Activated T-cell treated with anti-CD3 and anti-CD28 coated beads, Interleukin-2, amount 50 U/mL, for 4 hours (primary cell): ENCODE measurements around the gene NAT14. TPM values are rescaled to one million over a fixed set of nuclear protein-coding genes. Genes with fewer than 3 reads are reported as not detected.
"Not testable (repeated sequence)": the region's sequence is repeated elsewhere in the genome, so short reads cannot be mapped to it uniquely, and the experiment has no call there.

Experiments
- ATAC-seq, 2 donors: fragments of 200-7000 bp; cut with Tn5 transposase; one replicate each; pipeline ENCODE4 v1.10.0; 2021
- DNase-seq: peaks from one replicate; pipeline ENCODE4 v3.0.0-alpha.2; 2020
- H3K27me3 Mint-ChIP-seq: one replicate; pipeline ENCODE4 v1.8.0; 2021; ENCODE audit warnings: low read depth, mixed read lengths
- H3K36me3 Mint-ChIP-seq: one replicate; pipeline ENCODE4 v1.8.0; 2022; ENCODE audit warnings: mixed read lengths; ENCODE audit not compliant: insufficient read depth
- H3K4me1 Mint-ChIP-seq: one replicate; pipeline ENCODE4 v1.8.0; 2021; ENCODE audit warnings: low read depth, mixed read lengths
- H3K4me3 Mint-ChIP-seq: one replicate; pipeline ENCODE4 v1.8.0; 2021; ENCODE audit warnings: mild to moderate bottlenecking, moderate library complexity, mixed read lengths
- H3K9me3 Mint-ChIP-seq: one replicate; pipeline ENCODE4 v1.8.0; 2021; ENCODE audit warnings: mixed read lengths
- total RNA-seq, 3 donors: library from RNA; stranded (reverse); gene quantifications; one replicate each; pipeline ENCODE4 v1.2.1, GENCODE V29; 2021

Gene NAT14
- total RNA-seq, 3 donors from 2014 or later: 16.0 to 23.4 (median 17.6) TPM

DNA sequence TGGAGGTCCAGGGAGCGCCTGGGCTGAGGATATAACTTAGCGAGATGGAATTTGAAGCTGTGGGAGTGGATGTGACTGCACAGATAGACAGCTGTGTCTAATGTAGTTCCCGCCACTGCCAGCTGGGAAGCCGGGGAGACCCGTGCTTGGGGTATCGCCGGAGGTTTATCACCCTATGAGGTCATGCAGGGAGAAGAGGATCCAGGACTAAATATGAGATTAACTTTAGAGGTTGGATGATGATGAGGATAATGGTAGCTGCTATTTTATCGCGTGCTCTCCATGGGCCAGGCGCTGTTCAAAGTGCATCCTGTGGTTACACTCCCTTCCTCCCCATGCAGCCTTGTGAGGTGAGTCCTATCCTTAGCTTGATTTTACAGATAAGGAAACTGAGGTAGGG is 23.1 kb downstream of the NAT14 start:
- H3K4me3 Mint-ChIP-seq: no peak overlapping the region
- ATAC-seq (no peak), DNase-seq (no peak)
- peaks cover 20% of the 10 kb centered on the region for H3K27me3 Mint-ChIP-seq
- H3K36me3 Mint-ChIP-seq: no peaks in the 10 kb centered on the region
- peaks cover 5% of the 10 kb centered on the region for H3K4me1 Mint-ChIP-seq
- no peaks in the 10 kb centered on the region for H3K9me3 Mint-ChIP-seq

DNA sequence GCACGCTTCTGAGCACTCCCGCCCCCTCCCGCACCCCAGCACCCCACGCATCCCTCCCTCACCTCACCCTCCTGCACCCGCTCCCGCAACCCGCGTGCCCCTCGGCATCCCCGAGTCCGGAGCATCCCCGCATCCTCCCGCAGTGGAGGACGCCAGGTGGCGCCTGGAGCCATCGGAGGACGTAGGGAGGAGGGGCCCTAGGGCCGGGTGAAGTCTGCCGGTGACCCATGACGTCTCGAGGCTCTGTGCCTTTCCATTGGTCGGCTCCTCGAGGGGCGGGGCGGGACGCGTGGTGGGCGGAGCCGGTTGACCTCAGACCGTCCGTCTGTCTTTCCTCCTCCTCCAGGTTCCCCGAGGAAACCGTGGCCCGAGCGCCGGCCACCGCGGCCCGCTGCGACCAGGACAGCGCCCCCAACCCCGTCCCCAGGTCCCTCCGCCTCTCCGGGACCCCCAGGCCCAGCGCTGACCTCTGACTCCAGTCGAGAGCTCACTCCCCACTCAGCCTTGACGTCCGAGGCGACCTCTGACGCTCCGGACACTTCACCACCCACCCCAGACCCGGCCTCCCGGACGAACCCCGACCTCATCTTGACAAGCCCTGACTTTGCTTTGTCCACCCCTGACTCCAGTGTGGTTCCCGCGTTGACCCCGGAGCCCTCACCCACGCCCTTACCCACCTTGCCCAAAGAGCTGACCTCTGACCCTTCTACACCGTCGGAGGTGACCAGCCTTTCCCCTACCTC is 32.1 kb downstream of the NAT14 start:
- DNase-seq (peak; percentile 89), ATAC-seq (peak; percentile 100)
- H3K4me3 Mint-ChIP-seq: peak overlapping the region; percentile 44
- H3K9me3 Mint-ChIP-seq: no peaks in the 10 kb centered on the region
- H3K4me1 Mint-ChIP-seq: peaks cover 5% of the 10 kb centered on the region
- H3K36me3 Mint-ChIP-seq: no peaks in the 10 kb centered on the region
- peaks cover 4% of the 10 kb centered on the region for H3K27me3 Mint-ChIP-seq

GRCh38 chr19:55519451-55520311 is 34.7 kb downstream of the NAT14 start:
- H3K4me1 Mint-ChIP-seq: peaks cover 5% of the 10 kb centered on the region
- ATAC-seq (no peak), DNase-seq (no peak)
- no peak overlapping the region for H3K4me3 Mint-ChIP-seq
- H3K9me3 Mint-ChIP-seq: no peaks in the 10 kb centered on the region
- H3K36me3 Mint-ChIP-seq: no peaks in the 10 kb centered on the region
- H3K27me3 Mint-ChIP-seq: peaks cover 2% of the 10 kb centered on the region

DNA sequence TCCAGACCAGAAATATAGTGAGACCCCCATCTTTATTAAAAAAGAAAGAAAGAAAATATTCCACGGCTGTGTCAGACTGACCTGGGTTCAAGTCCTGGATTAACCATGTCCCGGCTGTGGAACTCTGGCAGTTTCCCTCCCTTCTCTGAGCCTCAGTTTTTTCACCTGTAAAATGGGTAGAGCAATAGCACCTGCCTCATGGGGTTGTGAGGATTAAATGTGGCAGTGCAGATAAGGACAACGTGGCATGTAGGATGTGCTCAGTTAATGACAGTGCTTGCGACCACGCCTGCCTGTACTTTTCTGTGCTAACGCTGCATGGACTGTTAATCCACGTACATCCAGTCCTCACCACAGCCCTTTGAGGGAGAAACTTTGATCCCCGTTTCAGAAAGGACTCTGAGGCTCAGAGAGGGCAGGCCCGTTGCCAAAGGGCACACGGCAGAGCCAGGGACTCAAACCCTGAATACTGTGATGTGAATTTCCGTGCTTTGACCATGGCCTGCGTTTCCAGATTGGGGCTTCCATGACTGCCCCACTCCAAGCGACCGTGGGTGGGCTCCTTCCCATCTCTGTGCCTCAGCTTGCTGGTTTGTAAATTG is 35.8 kb downstream of the NAT14 start:
- no peak overlapping the region for H3K4me3 Mint-ChIP-seq
- peaks cover 2% of the 10 kb centered on the region for H3K27me3 Mint-ChIP-seq
- ATAC-seq (no peak), DNase-seq (no peak)
- H3K4me1 Mint-ChIP-seq: peaks cover 5% of the 10 kb centered on the region
- no peaks in the 10 kb centered on the region for H3K36me3 Mint-ChIP-seq
- no peaks in the 10 kb centered on the region for H3K9me3 Mint-ChIP-seq

- Mint-ChIP-seq H3K27me3 (peaks cover 2% of the 10 kb centered on the region), H3K36me3 (no peaks in the 10 kb centered on the region), H3K4me1 (no peaks in the 10 kb centered on the region), H3K9me3 (no peaks in the 10 kb centered on the region), H3K4me3 (no peak overlapping the region)
- DNase-seq (no peak), ATAC-seq (no peak)
These were observed 40.5 kb downstream of the NAT14 start for GRCh38 chr19:55525289-55526101.

DNA sequence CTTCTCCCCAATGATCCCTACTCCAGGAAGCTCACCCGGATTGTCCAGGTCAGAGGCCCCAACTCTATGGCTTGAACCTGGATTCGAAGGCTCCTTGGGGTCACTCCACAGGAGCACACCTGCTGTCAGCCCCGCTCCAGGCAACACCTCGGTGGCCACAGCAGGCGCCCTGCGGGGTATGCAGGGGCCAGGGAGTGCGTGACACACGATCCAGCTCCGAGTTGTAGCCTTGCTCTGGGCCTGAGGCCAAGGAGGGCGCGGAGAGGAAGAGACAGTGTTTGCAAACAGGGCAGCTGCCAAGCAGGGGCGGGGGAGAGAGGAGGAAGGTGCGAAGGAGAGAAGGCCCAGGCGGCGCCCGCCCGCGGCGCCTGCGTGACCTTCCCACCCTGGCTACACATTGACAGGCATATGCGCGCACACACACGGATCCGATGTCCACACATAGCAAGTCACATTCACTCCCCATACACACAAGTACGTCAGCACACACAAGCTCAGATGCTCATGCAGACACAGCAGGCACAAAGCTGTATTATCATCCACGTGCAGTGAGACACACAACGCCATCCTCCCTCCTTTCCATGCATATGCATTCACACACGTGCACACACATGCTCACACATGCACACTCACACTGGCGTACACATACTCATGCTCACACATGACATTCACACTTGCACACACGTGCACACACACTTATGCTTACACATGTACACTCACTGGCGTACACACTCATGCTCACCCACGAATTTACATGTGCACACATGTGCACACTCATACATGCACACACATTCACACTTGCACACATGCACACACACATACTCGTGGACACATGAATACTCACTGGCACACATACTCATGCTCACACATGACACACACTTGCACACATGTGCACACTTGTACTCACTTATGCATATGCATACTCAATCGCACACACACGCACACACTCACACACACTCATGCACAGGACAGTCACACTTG is 41.5 kb downstream of the NAT14 start:
- Mint-ChIP-seq H3K9me3 (no peaks in the 10 kb centered on the region), H3K27me3 (peaks cover 2% of the 10 kb centered on the region), H3K4me1 (no peaks in the 10 kb centered on the region), H3K36me3 (no peaks in the 10 kb centered on the region), H3K4me3 (no peak overlapping the region)
- ATAC-seq: no peak
- DNase-seq: no peak

- DNase-seq (no peak), ATAC-seq (no peak)
- Mint-ChIP-seq H3K4me3 (no peak overlapping the region), H3K9me3 (no peaks in the 10 kb centered on the region), H3K4me1 (no peaks in the 10 kb centered on the region), H3K27me3 (peaks cover 2% of the 10 kb centered on the region), H3K36me3 (no peaks in the 10 kb centered on the region)
These were observed 42.4 kb downstream of the NAT14 start for GRCh38 chr19:55527197-55528029.

DNA sequence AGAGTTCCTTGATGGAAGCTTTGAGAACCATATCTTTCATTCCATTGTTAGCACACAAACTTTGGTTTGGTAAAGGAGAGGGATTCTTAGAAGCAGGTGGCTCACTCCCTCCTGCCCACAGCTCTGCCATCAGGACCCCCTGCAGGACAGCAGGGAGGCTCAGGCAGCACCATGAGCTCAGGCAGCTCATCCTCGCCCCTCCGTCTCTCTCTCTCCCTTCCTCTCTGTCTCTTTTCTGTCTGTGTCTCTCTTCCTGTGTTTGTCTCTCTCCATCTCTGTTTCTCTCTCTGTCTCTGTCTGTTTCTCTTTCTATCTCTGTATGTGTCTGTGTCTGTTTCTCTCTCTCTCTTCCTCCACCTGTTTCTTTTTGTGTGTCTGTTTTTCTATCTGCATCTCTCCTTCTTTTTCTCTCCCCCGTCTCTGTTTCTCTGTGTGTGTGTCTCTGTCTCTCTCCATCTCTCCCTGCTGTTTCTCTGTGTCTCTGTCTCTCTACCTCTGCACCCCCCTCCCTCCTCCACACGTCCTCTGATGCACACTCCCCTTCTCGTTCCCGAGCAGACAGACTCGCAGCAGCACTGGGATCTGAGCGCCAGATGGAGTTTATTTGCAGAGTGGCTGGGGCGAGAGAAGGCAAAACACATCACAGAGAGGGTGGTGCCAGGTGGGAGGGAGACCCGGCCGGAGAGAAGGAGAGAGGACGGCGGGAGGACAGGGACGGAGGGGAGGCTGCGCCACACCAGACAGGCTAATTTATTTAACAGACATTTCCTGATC is 43.2 kb downstream of the NAT14 start:
- Mint-ChIP-seq H3K4me3 (no peak overlapping the region), H3K9me3 (no peaks in the 10 kb centered on the region), H3K4me1 (no peaks in the 10 kb centered on the region), H3K36me3 (no peaks in the 10 kb centered on the region), H3K27me3 (peaks cover 2% of the 10 kb centered on the region)
- DNase-seq: no peak
- no peak for ATAC-seq

DNA sequence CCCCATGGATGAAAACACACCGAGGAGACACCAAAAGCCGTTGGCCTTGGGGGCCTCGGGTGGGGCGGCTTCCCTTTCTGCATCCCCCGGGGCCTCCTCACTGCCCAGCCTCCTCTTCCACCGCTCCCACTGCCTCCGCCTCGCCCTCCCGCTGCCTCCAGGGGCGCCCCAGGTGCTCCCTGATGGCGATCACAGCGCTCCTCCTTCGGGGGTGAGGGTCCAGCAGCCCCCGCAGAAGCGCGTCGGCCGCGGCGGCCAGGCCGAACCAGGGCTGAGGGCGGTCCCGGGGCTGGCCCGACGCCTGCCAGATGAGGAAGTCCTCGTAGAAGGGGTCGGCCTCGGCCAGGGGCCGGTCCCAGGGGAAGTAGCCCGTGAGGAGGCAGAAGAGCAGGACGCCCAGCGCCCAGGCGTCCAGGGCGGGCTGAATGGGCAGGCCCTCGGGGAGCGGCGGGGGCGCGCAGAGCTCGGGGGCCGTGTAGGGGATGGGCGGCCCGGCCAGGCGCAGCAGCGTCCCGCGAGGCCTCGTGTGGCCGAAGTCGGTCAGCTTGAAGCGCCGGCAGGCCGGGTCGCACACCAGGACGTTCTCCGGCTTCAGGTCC is 44.7 kb downstream of the NAT14 start:
- no peak for ATAC-seq
- Mint-ChIP-seq H3K36me3 (no peaks in the 10 kb centered on the region), H3K4me3 (no peak overlapping the region), H3K9me3 (no peaks in the 10 kb centered on the region), H3K27me3 (no peaks in the 10 kb centered on the region), H3K4me1 (no peaks in the 10 kb centered on the region)
- no peak for DNase-seq

GRCh38 chr19:55530996-55531395 is 46.0 kb downstream of the NAT14 start:
- no peaks in the 10 kb centered on the region for H3K4me1 Mint-ChIP-seq

DNA sequence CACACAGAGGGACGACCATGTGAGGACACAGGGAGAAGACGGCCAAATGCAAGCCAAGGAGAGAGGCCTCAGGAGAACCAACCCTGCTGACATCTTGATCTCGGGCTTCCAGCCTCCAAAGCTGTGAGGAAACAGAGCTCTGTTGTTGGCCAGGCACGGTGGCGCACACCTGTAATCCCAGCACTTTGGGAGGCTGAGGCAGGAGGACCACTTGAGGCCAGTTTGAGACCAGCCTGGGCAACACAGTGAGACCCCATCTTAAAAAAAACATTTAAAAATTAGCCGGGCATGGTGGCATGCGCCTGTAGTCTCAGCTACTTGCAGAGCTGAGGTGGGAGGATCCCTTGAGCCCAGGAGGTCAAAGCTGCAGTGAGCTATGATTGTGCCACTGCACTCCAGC is 49.3 kb downstream of the NAT14 start:
- DNase-seq, H3K9me3 Mint-ChIP-seq, H3K27me3 Mint-ChIP-seq, H3K4me3 Mint-ChIP-seq, H3K4me1 Mint-ChIP-seq, H3K36me3 Mint-ChIP-seq, ATAC-seq: not testable (repeated sequence)

More at GRCh38 chr19:55530996-55531395, 46.0 kb downstream of the NAT14 start:
- ATAC-seq (no peak), DNase-seq (no peak)
- Mint-ChIP-seq H3K27me3 (no peaks in the 10 kb centered on the region), H3K9me3 (no peaks in the 10 kb centered on the region), H3K36me3 (no peaks in the 10 kb centered on the region), H3K4me3 (no peak overlapping the region)
